Keratinocyte (primary cell): Measurements from ENCODE around the gene QSOX1. TPM values are rescaled to one million over a fixed set of nuclear protein-coding genes. Genes with fewer than 3 reads are reported as not detected.

Source experiments
- DNase-seq: peaks from one replicate; pipeline ENCODE4 v3.0.0-alpha.2; 2011; ENCODE audit warnings: low read depth, missing footprints, low spot score
- FAIRE-seq: peaks from 2 replicates; lab custom pipeline; 2011; peaks lifted over from hg19 to GRCh38; lab: Jason Lieb, UNC
- H2AFZ ChIP-seq: 2 replicates; pipeline ENCODE4 v1.6.0; 2012; ENCODE audit warnings: low read length, control low read depth, inconsistent platforms; ENCODE audit not compliant: control insufficient read depth
- H3K27ac ChIP-seq: 2 replicates; pipeline ENCODE4 v1.5.1; 2011; ENCODE audit warnings: low read length; ENCODE audit not compliant: control insufficient read depth, insufficient read depth
- H3K27me3 ChIP-seq: 3 replicates; pipeline ENCODE4 v1.6.0; 2011; ENCODE audit warnings: low read length; ENCODE audit not compliant: control insufficient read depth, insufficient read depth; ENCODE audit errors: extremely low read depth
- H3K36me3 ChIP-seq, 2 experiments: 2 replicates in 1 of 2; 3 replicates in 1 of 2; pipeline ENCODE4 v1.5.1; 2011; ENCODE audit warnings: low read length in 2 of 2, mild to moderate bottlenecking in 1 of 2; ENCODE audit not compliant: control insufficient read depth in 2 of 2, insufficient read depth in 2 of 2; ENCODE audit errors: extremely low read depth in 1 of 2
- H3K4me1 ChIP-seq: 3 replicates; pipeline ENCODE4 v1.5.1; 2011; ENCODE audit warnings: low read length; ENCODE audit not compliant: control insufficient read depth, insufficient read depth; ENCODE audit errors: extremely low read depth
- H3K4me2 ChIP-seq: 3 replicates; pipeline ENCODE4 v1.6.0; 2011; ENCODE audit warnings: low read depth, low read length; ENCODE audit not compliant: control insufficient read depth, insufficient read depth; ENCODE audit errors: extremely low read depth
- H3K4me3 ChIP-seq, 3 experiments: fragments of 200-600 bp in 1 of 3; sonication (generic) in 1 of 3; 2 replicates in 2 of 3; 3 replicates in 1 of 3; pipeline ENCODE4 v1.5.1; 2011 to 2016; ENCODE audit warnings: low read length in 3 of 3, mild to moderate bottlenecking in 3 of 3, control low read depth in 2 of 3, inconsistent platforms in 1 of 3, low read depth in 1 of 3, mixed read lengths in 1 of 3, mixed run types in 1 of 3, moderate library complexity in 1 of 3; ENCODE audit not compliant: control insufficient read depth in 2 of 3, insufficient read depth in 2 of 3; ENCODE audit errors: extremely low read depth in 1 of 3
- H3K79me2 ChIP-seq: 2 replicates; pipeline ENCODE4 v1.6.0; 2012; ENCODE audit warnings: low read length; ENCODE audit not compliant: control insufficient read depth, insufficient read depth
- H3K9ac ChIP-seq: 3 replicates; pipeline ENCODE4 v1.6.0; 2011; ENCODE audit warnings: low read length; ENCODE audit not compliant: control insufficient read depth, insufficient read depth; ENCODE audit errors: extremely low read depth
- H3K9me1 ChIP-seq: 3 replicates; pipeline ENCODE4 v1.6.0; 2011; ENCODE audit warnings: low read length; ENCODE audit not compliant: control insufficient read depth, insufficient read depth; ENCODE audit errors: extremely low read depth
- H3K9me3 ChIP-seq: 2 replicates; pipeline ENCODE4 v1.5.1; 2012; ENCODE audit warnings: low read depth, low read length; ENCODE audit not compliant: control insufficient read depth
- H4K20me1 ChIP-seq: 3 replicates; pipeline ENCODE4 v1.6.0; 2011; ENCODE audit warnings: low read length; ENCODE audit not compliant: control insufficient read depth, insufficient read depth; ENCODE audit errors: extremely low read depth
- CTCF ChIP-seq, 3 experiments: IDR thresholded peaks in 1 of 3; conservative IDR thresholded peaks in 1 of 3; optimal IDR thresholded peaks in 1 of 3; 2 replicates in 2 of 3; 3 replicates in 1 of 3; pipeline versions ENCODE3 to v1.5.1; 2011; ENCODE audit warnings: low read length in 3 of 3, mild to moderate bottlenecking in 3 of 3, moderate library complexity in 2 of 3, control low read depth in 1 of 3, inconsistent platforms in 1 of 3; ENCODE audit not compliant: insufficient read depth in 2 of 3; ENCODE audit errors: extremely low read depth in 1 of 3
- EZH2 ChIP-seq: IDR thresholded peaks from one replicate; pipeline ENCODE4 v1.6.1; 2012; ENCODE audit warnings: inconsistent platforms, mild to moderate bottlenecking, low read length, moderate library complexity
- dilution Hi-C: fragments of 300-500 bp; cut with MboI; formaldehyde crosslinking; loops from one replicate; pipeline ENCODE4 v1.7.0; 2020; ENCODE audit warnings: low sequenced_read_pairs; ENCODE audit not compliant: extremely low pct_ligation_motif_present
- polyA plus RNA-seq, 5 experiments: library from polyadenylated mRNA; depleted of rRNA in 3 of 5; stranded (reverse) in 3 of 5; stranded (forward) in 1 of 5; unstranded in 1 of 5; fragments of >200 nt; gene quantifications; 1 replicate in 1 of 5; 2 replicates in 3 of 5; 3 replicates in 1 of 5; pipeline versions ENCODE4 v1.2.1 to v1.2.3, GENCODE V29; 2011 to 2012; ENCODE audit warnings: missing spikeins in 2 of 5, low read depth in 1 of 5, low replicate concordance in 1 of 5

QSOX1 gene
- polyA plus RNA-seq, 1 donor (not counting 4 experiments of a cell fraction or from before 2014, with no cell fraction given) = 57.6 TPM

- TF ChIP-seq EZH2 = no peak
- TF ChIP-seq CTCF (optimal IDR thresholded peaks at IDR 0.05 in 1 of 3, IDR thresholded peaks at IDR 0.05 in 1 of 3, conservative IDR thresholded peaks at IDR 0.05 in 1 of 3; ENCODE audit: extremely low read depth in 1 of 3, insufficient read depth in 2 of 3, low read length in 3 of 3) = no peak
- Histone ChIP-seq H3K27ac (no peak overlapping the region), H3K9me3 (no peaks in the 10 kb centered on the region), H2AFZ (no peak overlapping the region), H3K4me3 (no peak overlapping the region), H3K36me3 (peaks cover 21% of the 10 kb centered on the region in 2 experiments), H3K4me1 (peaks cover 3% of the 10 kb centered on the region), H3K79me2 (no peaks in the 10 kb centered on the region), H3K9ac (no peak overlapping the region), H3K9me1 (no peaks in the 10 kb centered on the region), H3K27me3 (no peaks in the 10 kb centered on the region), H4K20me1 (no peaks in the 10 kb centered on the region), H3K4me2 (no peak overlapping the region)
- dilution Hi-C loops = no loop called here
- FAIRE-seq (no peak), DNase-seq (no peak)
These were observed 40.0 kb downstream of the QSOX1 start for GRCh38 chr1:180194546-180195207.

- dilution Hi-C loops = no loop called here
These were observed 40.7 kb downstream of the QSOX1 start for GRCh38 chr1:180195401-180195800.

More at GRCh38 chr1:180195401-180195800, 40.7 kb downstream of the QSOX1 start:
- Histone ChIP-seq H3K9me3 (no peaks in the 10 kb centered on the region), H3K9ac (no peak overlapping the region), H3K4me3 (no peak overlapping the region), H3K4me2 (no peak overlapping the region), H3K27me3 (no peaks in the 10 kb centered on the region), H4K20me1 (no peaks in the 10 kb centered on the region), H3K36me3 (peaks cover 16 to 21% of the 10 kb centered on the region in 2 experiments), H3K79me2 (no peaks in the 10 kb centered on the region), H2AFZ (no peak overlapping the region), H3K4me1 (peaks cover 3% of the 10 kb centered on the region), H3K27ac (no peak overlapping the region), H3K9me1 (no peaks in the 10 kb centered on the region)
- no peak for FAIRE-seq
- TF ChIP-seq EZH2 = no peak
- no peak for TF ChIP-seq CTCF (optimal IDR thresholded peaks at IDR 0.05 in 1 of 3, IDR thresholded peaks at IDR 0.05 in 1 of 3, conservative IDR thresholded peaks at IDR 0.05 in 1 of 3; ENCODE audit: extremely low read depth in 1 of 3, insufficient read depth in 2 of 3, low read length in 3 of 3)
- DNase-seq = no peak
